Esophagus muscularis mucosa (tissue), 4 donors: ENCODE data around the gene KPNA6. TPM values are rescaled to one million over a fixed set of nuclear protein-coding genes. Genes with fewer than 3 reads are reported as not detected.

ENCODE experiments used
- DNase-seq: peaks from one replicate; pipeline ENCODE4 v3.0.0-alpha.2; 2017; ENCODE audit errors: extremely low spot score
- H3K27ac ChIP-seq, 4 donors: fragments of 200-600 bp; sonication (generic); replicated peaks in 1 of 4; 1 replicate in 3 of 4; 2 replicates in 1 of 4; pipeline ENCODE4 v1.5.1; 2016 to 2019; ENCODE audit warnings: mild to moderate bottlenecking in 1 of 4
- H3K27me3 ChIP-seq, 4 donors: fragments of 200-600 bp; sonication (generic); one replicate each; pipeline versions ENCODE4 v1.5.1 to v1.6.0; 2016 to 2019
- H3K36me3 ChIP-seq, 4 donors: fragments of 200-600 bp; sonication (generic); one replicate each; pipeline ENCODE4 v1.5.1; 2016 to 2019
- H3K4me1 ChIP-seq, 4 donors: fragments of 200-600 bp; sonication (generic); one replicate each; pipeline ENCODE4 v1.5.1; 2016 to 2019
- H3K4me3 ChIP-seq, 4 donors: fragments of 200-600 bp; sonication (generic); 1 replicate in 2 of 4; 2 replicates in 2 of 4; pipeline ENCODE4 v1.5.1; 2016 to 2019; ENCODE audit warnings: mild to moderate bottlenecking in 4 of 4, moderate library complexity in 1 of 4
- H3K9me3 ChIP-seq, 4 donors: fragments of 200-600 bp; sonication (generic); 1 replicate in 3 of 4; 2 replicates in 1 of 4; pipeline ENCODE4 v1.5.1; 2016 to 2019
- CTCF ChIP-seq, 3 experiments: fragments of 200-600 bp in 2 of 3; fragments of 450-650 bp in 1 of 3; sonication (generic) in 2 of 3; IDR thresholded peaks; one replicate each; pipeline ENCODE4 v1.5.1; 2017 to 2019; ENCODE audit warnings: antibody characterized with exemption in 3 of 3, mild to moderate bottlenecking in 2 of 3, moderate library complexity in 1 of 3
- EP300 ChIP-seq: sonication (generic); formaldehyde crosslinking; IDR thresholded peaks from one replicate; pipeline ENCODE4 v1.6.1; 2017; ENCODE audit warnings: antibody characterized with exemption
- POLR2A ChIP-seq: fragments of 450-650 bp; IDR thresholded peaks from one replicate; pipeline ENCODE4 v1.6.1; 2017; ENCODE audit warnings: antibody characterized with exemption, moderate library complexity, mild to moderate bottlenecking, low read depth
- POLR2AphosphoS5 ChIP-seq, 2 donors: sonication (generic); formaldehyde crosslinking; IDR thresholded peaks; one replicate each; pipeline ENCODE4 v1.6.1; 2017; ENCODE audit warnings: antibody characterized with exemption in 2 of 2
- WGBS: methylation state at CpG from one replicate; pipeline ENCODE4 v1.1.5; 2018; 5-methylcytosine and 5-hydroxymethylcytosine counted together
- intact Hi-C: fragments of 100-400 bp; cut with DNase I; formaldehyde crosslinking; loops from one replicate; pipeline ENCODE4 v1.15.1; 2023
- total RNA-seq, 4 donors: library from RNA; depleted of rRNA; stranded (reverse); fragments of >200 nt; gene quantifications; one replicate each; pipeline versions ENCODE4 v1.1.0 to v1.2.1, GENCODE V29; 2016

Gene KPNA6
- total RNA-seq, 4 donors from 2014 or later = 47.8 to 71.3 (median 55.4) TPM

- peak overlapping the region in 2 of 4 donors; percentile 40 to 52 for H3K27ac ChIP-seq
- TF ChIP-seq EP300 (no peak), POLR2AphosphoS5 (IDR thresholded peaks at IDR 0.05) (peak; percentile 46 to 58)
- 7% methylated on average over 4 of the region's 4 CpGs for WGBS
- no peaks in the 10 kb centered on the region for H3K27me3 ChIP-seq
- H3K4me3 ChIP-seq = no peak overlapping the region
- intact Hi-C loops = loop anchor here (5.0 kb wide), 1 partner anchor 49 kb away; no protein-coding TSS in a partner anchor
- peaks cover 0 to 7% (median 4%) of the 10 kb centered on the region in 4 donors for H3K36me3 ChIP-seq
- H3K4me1 ChIP-seq = peaks cover 28 to 40% (median 36%) of the 10 kb centered on the region in 4 donors
- no peaks in the 10 kb centered on the region for H3K9me3 ChIP-seq
- DNase-seq = peak; percentile 93
Measured at GRCh38 chr1:32066489-32066873, 41.4 kb upstream of the KPNA6 start.

GRCh38 chr1:32068957-32069588, 38.8 kb upstream of the KPNA6 start:
- Histone ChIP-seq H3K36me3 (no peaks in the 10 kb centered on the region), H3K4me3 (no peak overlapping the region), H3K27ac (no peak overlapping the region), H3K9me3 (no peaks in the 10 kb centered on the region), H3K4me1 (peaks cover 30 to 41% (median 35%) of the 10 kb centered on the region in 4 donors), H3K27me3 (no peaks in the 10 kb centered on the region)
- intact Hi-C loops = loop anchor here (5.0 kb wide), 1 partner anchor 52 kb away; no protein-coding TSS in a partner anchor
- WGBS = 75% methylated on average over 5 of the region's 5 CpGs
- DNase-seq = no peak
- no peak for TF ChIP-seq EP300
- no peak for TF ChIP-seq POLR2A
- TF ChIP-seq CTCF (IDR thresholded peaks at IDR 0.05) = no peak
- no peak for TF ChIP-seq POLR2AphosphoS5 (IDR thresholded peaks at IDR 0.05)

- Histone ChIP-seq H3K4me1 (peaks cover 21 to 36% (median 25%) of the 10 kb centered on the region in 4 donors), H3K27ac (peak overlapping the region; percentile 86 to 95 (median 94)), H3K4me3 (peak overlapping the region; percentile 73 to 97 (median 84)), H3K27me3 (no peaks in the 10 kb centered on the region), H3K9me3 (no peaks in the 10 kb centered on the region), H3K36me3 (peaks cover 0 to 23% (median 17%) of the 10 kb centered on the region in 4 donors)
- TF ChIP-seq POLR2A = no peak
- TF ChIP-seq CTCF (IDR thresholded peaks at IDR 0.05) = no peak
- no peak for TF ChIP-seq POLR2AphosphoS5 (IDR thresholded peaks at IDR 0.05)
- TF ChIP-seq EP300 = no peak
- WGBS = 15% methylated on average over 14 of the region's 14 CpGs
- intact Hi-C loops = loop anchor here (5.0 kb wide), 1 partner anchor 35 kb away; the partner anchor contains the start of gene KPNA6
- no peak for DNase-seq
Measured at GRCh38 chr1:32071758-32072621, 35.9 kb upstream of the KPNA6 start.

GRCh38 chr1:32072622-32073298, 35.1 kb upstream of the KPNA6 start, which contains the start of gene TMEM39B:
TSS of gene TMEM39B (plus strand) at chr1:32072939. CDS start at chr1:32073048, 109 bp downstream.
- Histone ChIP-seq H3K27me3 (no peaks in the 10 kb centered on the region), H3K36me3 (peaks cover 7 to 30% (median 24%) of the 10 kb centered on the region in 4 donors), H3K4me3 (peak within 1 kb of the TSS; percentile 73 to 97 (median 84)), H3K9me3 (no peaks in the 10 kb centered on the region), H3K27ac (peak within 1 kb of the TSS; percentile 86 to 95 (median 94)), H3K4me1 (peaks cover 17 to 32% (median 21%) of the 10 kb centered on the region in 4 donors)
- peak; percentile 98 for DNase-seq
- TF ChIP-seq POLR2A (peak; percentile 43), EP300 (no peak), CTCF (IDR thresholded peaks at IDR 0.05) (peak in 2 of 3 experiments; percentile 26), POLR2AphosphoS5 (IDR thresholded peaks at IDR 0.05) (peak; percentile 87 to 88)
- 0% methylated on average over 17 of the region's 67 CpGs for WGBS
- intact Hi-C loops = loop anchor here (5.0 kb wide), 1 partner anchor 35 kb away; the partner anchor contains the start of gene KPNA6
